ENCODE results near the gene RBMS3. TPM values are rescaled to one million over a fixed set of nuclear protein-coding genes. Genes with fewer than 3 reads are reported as not detected.
A peak's percentile ranks its signal among the peaks of the same experiment; 100 is the strongest.

The RBMS3 gene
- total and polyA plus RNA-seq, 2 experiments from 2014 or later, result 20.8 TPM

DNA sequence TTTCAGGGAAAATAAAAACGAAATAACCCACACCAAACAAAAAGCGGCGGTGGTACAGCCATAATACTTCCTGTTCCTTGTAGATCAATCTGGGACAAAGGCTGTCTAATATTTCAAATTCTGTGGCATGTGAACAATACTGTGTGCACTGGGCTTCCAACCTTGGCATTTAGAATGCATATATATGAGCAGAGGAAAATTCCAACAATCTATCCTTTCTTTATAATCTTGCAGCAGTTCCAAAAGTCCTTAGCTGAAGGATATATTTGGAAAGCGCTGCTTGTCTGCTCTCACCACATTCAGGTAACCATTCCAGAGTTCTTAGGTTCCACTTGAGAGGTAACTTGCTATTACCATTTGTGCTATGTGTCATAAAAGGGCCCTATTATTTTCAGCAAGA, 231.8 kb downstream of the RBMS3 start:
- Histone ChIP-seq H3K27ac (peak overlapping the region; percentile 54), H3K27me3 (no peaks in the 10 kb centered on the region), H3K9me3 (ENCODE audit: low read depth) (no peaks in the 10 kb centered on the region), H3K4me3 (no peak overlapping the region), H3K36me3 (no peaks in the 10 kb centered on the region), H3K4me1 (ENCODE audit: low read depth) (peaks cover 37% of the 10 kb centered on the region)
- TF ChIP-seq, protein P1, sequence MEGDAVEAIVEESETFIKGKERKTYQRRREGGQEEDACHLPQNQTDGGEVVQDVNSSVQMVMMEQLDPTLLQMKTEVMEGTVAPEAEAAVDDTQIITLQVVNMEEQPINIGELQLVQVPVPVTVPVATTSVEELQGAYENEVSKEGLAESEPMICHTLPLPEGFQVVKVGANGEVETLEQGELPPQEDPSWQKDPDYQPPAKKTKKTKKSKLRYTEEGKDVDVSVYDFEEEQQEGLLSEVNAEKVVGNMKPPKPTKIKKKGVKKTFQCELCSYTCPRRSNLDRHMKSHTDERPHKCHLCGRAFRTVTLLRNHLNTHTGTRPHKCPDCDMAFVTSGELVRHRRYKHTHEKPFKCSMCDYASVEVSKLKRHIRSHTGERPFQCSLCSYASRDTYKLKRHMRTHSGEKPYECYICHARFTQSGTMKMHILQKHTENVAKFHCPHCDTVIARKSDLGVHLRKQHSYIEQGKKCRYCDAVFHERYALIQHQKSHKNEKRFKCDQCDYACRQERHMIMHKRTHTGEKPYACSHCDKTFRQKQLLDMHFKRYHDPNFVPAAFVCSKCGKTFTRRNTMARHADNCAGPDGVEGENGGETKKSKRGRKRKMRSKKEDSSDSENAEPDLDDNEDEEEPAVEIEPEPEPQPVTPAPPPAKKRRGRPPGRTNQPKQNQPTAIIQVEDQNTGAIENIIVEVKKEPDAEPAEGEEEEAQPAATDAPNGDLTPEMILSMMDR (IDR thresholded peaks at IDR 0.05; ENCODE audit: low read depth, low read length), result no peak
- DNase-seq (ENCODE audit: low read depth in 1 of 2, low spot score in 1 of 2), result peak in 1 of 2 donors; percentile 25

DNA sequence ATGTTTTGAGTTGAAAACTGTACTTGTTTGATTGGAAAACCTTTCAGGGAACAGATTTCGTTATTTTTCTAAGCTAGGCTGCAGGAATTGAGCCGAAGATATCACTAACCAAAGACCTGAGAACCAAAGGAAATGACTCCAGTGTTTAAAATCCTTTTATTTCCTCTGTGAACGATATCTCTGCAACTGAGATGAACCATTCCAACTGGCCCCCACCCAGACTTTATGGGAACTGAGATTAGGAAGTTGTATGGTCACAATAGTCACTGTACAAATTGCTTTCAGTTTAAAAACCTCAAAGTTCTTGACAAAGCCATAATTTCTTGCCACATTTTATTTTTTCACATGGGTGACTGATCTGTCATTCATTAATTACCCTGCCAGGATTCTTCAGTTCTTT, 232.4 kb downstream of the RBMS3 start:
- no peaks in the 10 kb centered on the region for H3K27me3 ChIP-seq
- H3K4me1 ChIP-seq (ENCODE audit: low read depth), result peaks cover 37% of the 10 kb centered on the region
- peak in 1 of 2 donors; percentile 63 for DNase-seq (ENCODE audit: low read depth in 1 of 2, low spot score in 1 of 2)
- H3K36me3 ChIP-seq, result no peaks in the 10 kb centered on the region
- no peaks in the 10 kb centered on the region for H3K9me3 ChIP-seq (ENCODE audit: low read depth)
- TF ChIP-seq, protein P1 (IDR thresholded peaks at IDR 0.05; ENCODE audit: low read depth, low read length), result no peak
- peak overlapping the region; percentile 54 for H3K27ac ChIP-seq
- no peak overlapping the region for H3K4me3 ChIP-seq

DNA sequence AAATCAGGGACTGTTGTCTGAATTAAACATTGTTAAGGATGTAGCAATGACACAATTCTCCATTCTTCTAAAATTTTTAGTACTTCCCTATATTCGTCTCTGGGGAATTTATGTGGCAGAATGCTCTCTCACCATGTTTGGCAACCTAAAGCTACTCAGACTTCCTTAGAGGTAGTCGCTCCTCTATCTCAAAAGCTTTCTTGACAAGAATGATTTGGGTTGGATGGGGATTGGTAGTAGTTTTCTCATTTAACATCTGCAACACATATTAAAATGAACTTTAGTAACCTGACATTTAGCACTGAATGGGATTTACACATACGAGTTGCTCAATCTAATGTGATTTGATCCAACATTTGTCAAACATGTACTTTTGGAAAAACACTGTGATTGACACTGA, 233.3 kb downstream of the RBMS3 start:
- no peak overlapping the region for H3K4me3 ChIP-seq
- no peaks in the 10 kb centered on the region for H3K9me3 ChIP-seq (ENCODE audit: low read depth)
- no peaks in the 10 kb centered on the region for H3K36me3 ChIP-seq
- H3K27me3 ChIP-seq, result no peaks in the 10 kb centered on the region
- H3K4me1 ChIP-seq (ENCODE audit: low read depth), result peaks cover 39% of the 10 kb centered on the region
- peak in 1 of 2 donors; percentile 75 for DNase-seq (ENCODE audit: low read depth in 1 of 2, low spot score in 1 of 2)
- H3K27ac ChIP-seq, result no peak overlapping the region
- TF ChIP-seq, protein P1 (IDR thresholded peaks at IDR 0.05; ENCODE audit: low read depth, low read length), result no peak

DNA sequence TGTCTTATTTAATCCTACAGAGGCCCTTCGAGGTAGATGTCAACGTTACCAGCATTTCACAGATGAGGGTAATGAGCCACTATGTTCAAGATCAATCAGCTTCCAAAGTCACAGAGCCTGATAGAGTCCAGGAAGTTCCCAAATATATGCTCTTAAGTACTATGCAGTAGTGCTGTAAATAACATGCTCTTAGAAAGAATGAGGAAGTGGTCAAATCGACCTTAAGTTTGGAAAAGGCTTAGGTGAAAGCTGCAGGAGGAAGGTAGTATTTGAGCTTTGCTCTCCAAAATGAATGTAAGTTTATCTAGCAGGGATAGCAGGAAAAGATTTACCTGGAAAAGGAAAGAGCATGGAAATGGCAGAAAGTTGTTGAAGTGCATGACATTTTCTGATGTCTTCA, 234.0 kb downstream of the RBMS3 start:
- TF ChIP-seq, protein P1 (IDR thresholded peaks at IDR 0.05; ENCODE audit: low read depth, low read length), result no peak
- no peak overlapping the region for H3K4me3 ChIP-seq
- no peaks in the 10 kb centered on the region for H3K9me3 ChIP-seq (ENCODE audit: low read depth)
- H3K36me3 ChIP-seq, result no peaks in the 10 kb centered on the region
- H3K27me3 ChIP-seq, result no peaks in the 10 kb centered on the region
- peak in 1 of 2 donors; percentile 33 for DNase-seq (ENCODE audit: low read depth in 1 of 2, low spot score in 1 of 2)
- peak overlapping the region; percentile 38 for H3K27ac ChIP-seq
- H3K4me1 ChIP-seq (ENCODE audit: low read depth), result peaks cover 46% of the 10 kb centered on the region

DNA sequence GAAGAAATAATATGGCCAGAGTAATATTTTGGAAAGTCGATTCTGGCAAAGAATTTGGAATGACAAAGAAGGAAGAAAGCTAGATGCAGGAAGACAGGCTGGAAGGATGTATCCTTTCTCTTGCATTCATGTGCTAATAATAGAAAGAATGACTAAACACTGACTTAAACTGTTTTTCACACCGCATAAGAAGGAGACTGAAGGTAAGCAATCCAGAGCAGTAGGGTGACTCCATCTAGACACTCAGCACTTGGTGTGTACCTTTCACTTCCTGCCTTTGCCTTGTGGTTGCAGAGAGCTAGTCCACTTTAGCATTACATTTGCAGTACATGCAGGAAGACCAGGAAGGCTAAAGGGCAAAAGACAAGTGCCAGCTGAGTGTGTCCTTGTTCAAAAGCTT, 234.6 kb downstream of the RBMS3 start:
- TF ChIP-seq, protein P1 (IDR thresholded peaks at IDR 0.05; ENCODE audit: low read depth, low read length), result no peak
- Histone ChIP-seq H3K27ac (peak overlapping the region; percentile 38), H3K4me1 (ENCODE audit: low read depth) (peaks cover 52% of the 10 kb centered on the region), H3K9me3 (ENCODE audit: low read depth) (no peaks in the 10 kb centered on the region), H3K27me3 (no peaks in the 10 kb centered on the region), H3K4me3 (no peak overlapping the region), H3K36me3 (no peaks in the 10 kb centered on the region)
- DNase-seq (ENCODE audit: low read depth in 1 of 2, low spot score in 1 of 2), result no peak

DNA sequence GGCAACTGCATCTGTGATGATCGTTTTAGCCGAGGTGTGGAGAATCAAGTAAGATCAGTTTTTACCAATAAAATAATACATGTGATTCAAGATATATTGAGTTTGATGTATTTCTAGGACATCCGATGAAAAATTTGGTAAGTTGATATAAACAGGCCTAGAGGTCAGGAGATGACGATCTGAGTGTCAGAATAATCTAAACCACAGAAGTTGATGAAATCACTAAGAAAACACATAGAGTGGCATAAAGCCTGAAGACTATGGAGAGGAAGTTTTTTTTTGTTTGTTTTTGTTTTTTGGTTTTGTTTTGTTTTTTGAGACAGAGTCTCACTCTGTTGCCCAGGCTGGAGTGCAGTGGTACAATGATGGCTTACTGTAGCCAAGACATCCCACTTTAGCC, 235.3 kb downstream of the RBMS3 start:
- Histone ChIP-seq H3K27ac (no peak overlapping the region), H3K36me3 (no peaks in the 10 kb centered on the region)

More for the DNA sequence above, 235.3 kb downstream of the RBMS3 start:
- no peaks in the 10 kb centered on the region for H3K27me3 ChIP-seq
- H3K4me1 ChIP-seq (ENCODE audit: low read depth), result peaks cover 59% of the 10 kb centered on the region
- H3K9me3 ChIP-seq (ENCODE audit: low read depth), result no peaks in the 10 kb centered on the region
- DNase-seq (ENCODE audit: low read depth in 1 of 2, low spot score in 1 of 2), result no peak
- no peak overlapping the region for H3K4me3 ChIP-seq
- TF ChIP-seq, protein P1 (IDR thresholded peaks at IDR 0.05; ENCODE audit: low read depth, low read length), result no peak
